Suprapubic skin (tissue), 4 donors: ENCODE measurements around the gene UTF1. TPM values are rescaled to one million over a fixed set of nuclear protein-coding genes. Genes with fewer than 3 reads are reported as not detected.

Source experiments
- DNase-seq, 2 donors: peaks; one replicate each; pipeline ENCODE4 v3.0.0-alpha.2; 2019; ENCODE audit warnings: low spot score in 2 of 2
- H3K27ac ChIP-seq: fragments of 200-600 bp; sonication (generic); one replicate; pipeline ENCODE4 v1.5.1; 2019
- H3K27me3 ChIP-seq: fragments of 200-600 bp; sonication (generic); one replicate; pipeline ENCODE4 v1.5.1; 2019
- H3K36me3 ChIP-seq: fragments of 200-600 bp; sonication (generic); one replicate; pipeline ENCODE4 v1.5.1; 2019
- H3K4me1 ChIP-seq: fragments of 200-600 bp; sonication (generic); one replicate; pipeline ENCODE4 v1.5.1; 2019
- H3K4me3 ChIP-seq: fragments of 200-600 bp; sonication (generic); one replicate; pipeline ENCODE4 v1.5.1; 2019; ENCODE audit warnings: mild to moderate bottlenecking
- H3K9me3 ChIP-seq: fragments of 200-600 bp; sonication (generic); one replicate; pipeline ENCODE4 v1.5.1; 2019
- CTCF ChIP-seq, 2 donors: fragments of 200-600 bp in 1 of 2; fragments of 450-650 bp in 1 of 2; sonication (generic) in 1 of 2; IDR thresholded peaks; one replicate each; pipeline ENCODE4 v1.5.1; 2016 to 2019; ENCODE audit warnings: antibody characterized with exemption in 2 of 2, mild to moderate bottlenecking in 1 of 2, moderate library complexity in 1 of 2
- EP300 ChIP-seq: sonication (generic); formaldehyde crosslinking; IDR thresholded peaks from one replicate; pipeline ENCODE4 v1.6.1; 2017; ENCODE audit warnings: antibody characterized with exemption
- POLR2A ChIP-seq, 2 donors: fragments of 450-650 bp; IDR thresholded peaks; one replicate each; pipeline ENCODE4 v1.6.1; 2017; ENCODE audit warnings: antibody characterized with exemption in 2 of 2, mild to moderate bottlenecking in 2 of 2, moderate library complexity in 2 of 2
- POLR2AphosphoS5 ChIP-seq, 3 donors: sonication (generic); formaldehyde crosslinking; IDR thresholded peaks; one replicate each; pipeline ENCODE4 v1.6.1; 2017; ENCODE audit warnings: antibody characterized with exemption in 3 of 3
- WGBS: methylation state at CpG from one replicate; pipeline ENCODE4 v1.1.5; 2018; 5-methylcytosine and 5-hydroxymethylcytosine counted together
- total RNA-seq, 4 donors: library from RNA; depleted of rRNA; stranded (reverse); fragments of >200 nt; gene quantifications; one replicate each; pipeline ENCODE4 v1.1.0, GENCODE V29; 2016

Gene UTF1
- total RNA-seq, 4 donors from 2014 or later, result not detected

- 42% methylated on average over 7 of the region's 14 CpGs for WGBS
- no peak for DNase-seq
- Histone ChIP-seq H3K9me3 (no peaks in the 10 kb centered on the region), H3K4me3 (no peak overlapping the region), H3K4me1 (no peaks in the 10 kb centered on the region), H3K27me3 (peaks cover 75% of the 10 kb centered on the region), H3K36me3 (no peaks in the 10 kb centered on the region), H3K27ac (no peak overlapping the region)
- TF ChIP-seq CTCF (IDR thresholded peaks at IDR 0.05) (no peak), POLR2AphosphoS5 (IDR thresholded peaks at IDR 0.05) (no peak), POLR2A (IDR thresholded peaks at IDR 0.05) (no peak)
These were observed 5.9 kb upstream of the UTF1 start for GRCh38 chr10:133224076-133224475.

- no peak overlapping the region for H3K4me3 ChIP-seq
- H3K36me3 ChIP-seq, result no peaks in the 10 kb centered on the region
- H3K27me3 ChIP-seq, result peaks cover 75% of the 10 kb centered on the region
- no peak overlapping the region for H3K27ac ChIP-seq
- H3K4me1 ChIP-seq, result peaks cover 5% of the 10 kb centered on the region
- TF ChIP-seq EP300, result no peak
- TF ChIP-seq POLR2A (IDR thresholded peaks at IDR 0.05), result no peak
- no peak for TF ChIP-seq POLR2AphosphoS5 (IDR thresholded peaks at IDR 0.05)
- TF ChIP-seq CTCF (IDR thresholded peaks at IDR 0.05), result no peak
- no peaks in the 10 kb centered on the region for H3K9me3 ChIP-seq
- WGBS, result 64% methylated on average over 19 of the region's 25 CpGs
- DNase-seq, result no peak
These were observed 5.2 kb upstream of the UTF1 start for GRCh38 chr10:133224756-133225372.

- H3K27me3 ChIP-seq, result peaks cover 79% of the 10 kb centered on the region
- 69% methylated on average over 21 of the region's 23 CpGs for WGBS
- no peak overlapping the region for H3K27ac ChIP-seq
- TF ChIP-seq CTCF (IDR thresholded peaks at IDR 0.05), result no peak
- no peak for TF ChIP-seq EP300
- TF ChIP-seq POLR2AphosphoS5 (IDR thresholded peaks at IDR 0.05), result no peak
- TF ChIP-seq POLR2A (IDR thresholded peaks at IDR 0.05), result no peak
- H3K36me3 ChIP-seq, result no peaks in the 10 kb centered on the region
- no peak overlapping the region for H3K4me3 ChIP-seq
- no peak for DNase-seq
- H3K4me1 ChIP-seq, result peaks cover 14% of the 10 kb centered on the region
- H3K9me3 ChIP-seq, result no peaks in the 10 kb centered on the region
These were observed 4.3 kb upstream of the UTF1 start for GRCh38 chr10:133225707-133226191.

DNA sequence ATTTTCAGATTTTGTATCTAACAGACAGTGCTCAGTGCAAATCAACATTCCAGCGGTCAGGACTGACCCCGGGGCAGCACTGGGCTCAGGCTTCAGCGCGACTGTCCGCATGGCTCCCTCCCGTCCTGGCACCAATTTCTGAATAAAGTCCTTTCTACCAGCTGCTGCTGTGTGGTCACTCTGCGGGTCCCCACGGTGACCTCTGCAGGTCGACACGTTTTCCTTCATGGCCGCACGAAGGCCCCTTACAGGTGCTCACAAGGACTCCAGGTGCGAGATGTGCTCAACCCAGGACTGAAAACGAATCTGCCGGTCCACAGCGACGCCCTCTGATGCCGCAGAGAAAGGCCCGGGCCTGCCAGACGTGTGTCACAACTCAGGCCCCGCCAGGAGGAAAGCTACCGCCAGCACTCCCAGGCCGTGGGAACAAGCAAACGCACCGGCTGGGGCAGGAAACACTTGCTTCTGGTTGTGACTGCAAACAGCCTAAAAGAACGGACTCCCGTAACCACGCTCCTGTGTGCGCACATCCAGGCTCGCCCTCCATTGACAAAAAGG is 3.7 kb upstream of the UTF1 start:
- no peak for DNase-seq
- H3K4me1 ChIP-seq, result peaks cover 16% of the 10 kb centered on the region
- H3K27ac ChIP-seq, result no peak overlapping the region
- no peak overlapping the region for H3K4me3 ChIP-seq
- H3K9me3 ChIP-seq, result no peaks in the 10 kb centered on the region
- 58% methylated on average over 22 of the region's 30 CpGs for WGBS
- TF ChIP-seq POLR2AphosphoS5 (IDR thresholded peaks at IDR 0.05) (no peak), CTCF (IDR thresholded peaks at IDR 0.05) (no peak), POLR2A (IDR thresholded peaks at IDR 0.05) (no peak), EP300 (no peak)
- peaks cover 79% of the 10 kb centered on the region for H3K27me3 ChIP-seq
- no peaks in the 10 kb centered on the region for H3K36me3 ChIP-seq

GRCh38 chr10:133227256-133227655 is 2.8 kb upstream of the UTF1 start:
- Histone ChIP-seq H3K9me3 (no peaks in the 10 kb centered on the region), H3K4me1 (peaks cover 16% of the 10 kb centered on the region), H3K27me3 (peaks cover 85% of the 10 kb centered on the region), H3K36me3 (no peaks in the 10 kb centered on the region), H3K27ac (no peak overlapping the region), H3K4me3 (no peak overlapping the region)
- 87% methylated on average over 21 of the region's 21 CpGs for WGBS
- DNase-seq, result no peak
- TF ChIP-seq POLR2AphosphoS5 (IDR thresholded peaks at IDR 0.05) (no peak), EP300 (no peak), CTCF (IDR thresholded peaks at IDR 0.05) (no peak), POLR2A (IDR thresholded peaks at IDR 0.05) (no peak)
